ENCODE results near the gene DIPK1A.

DNA sequence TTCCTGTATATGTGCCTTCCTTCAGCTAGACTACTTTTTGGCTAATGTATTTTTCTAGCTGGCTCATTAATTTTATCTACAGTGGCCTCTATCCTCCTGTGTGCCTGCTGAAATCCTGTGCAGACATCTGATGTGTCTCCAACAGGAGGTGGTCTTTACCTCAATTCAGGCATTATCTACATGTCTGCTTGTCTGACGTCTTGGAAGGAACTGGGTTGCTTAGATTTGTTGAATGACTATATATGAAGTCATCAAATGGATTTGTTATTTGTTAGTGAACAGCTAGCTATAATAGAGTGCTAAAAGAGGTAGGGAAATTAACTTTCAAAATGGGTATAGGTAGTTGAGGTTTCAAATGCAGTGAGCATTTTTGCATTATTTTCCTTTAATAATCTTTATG is 122.7 kb downstream of the DIPK1A start:
- no peak for TF ChIP-seq CTCF (IDR thresholded peaks at IDR 0.05)
- no peak for TF ChIP-seq POLR2AphosphoS5 (IDR thresholded peaks at IDR 0.05; ENCODE audit: low read depth, low read length)
- TF ChIP-seq, protein P1, sequence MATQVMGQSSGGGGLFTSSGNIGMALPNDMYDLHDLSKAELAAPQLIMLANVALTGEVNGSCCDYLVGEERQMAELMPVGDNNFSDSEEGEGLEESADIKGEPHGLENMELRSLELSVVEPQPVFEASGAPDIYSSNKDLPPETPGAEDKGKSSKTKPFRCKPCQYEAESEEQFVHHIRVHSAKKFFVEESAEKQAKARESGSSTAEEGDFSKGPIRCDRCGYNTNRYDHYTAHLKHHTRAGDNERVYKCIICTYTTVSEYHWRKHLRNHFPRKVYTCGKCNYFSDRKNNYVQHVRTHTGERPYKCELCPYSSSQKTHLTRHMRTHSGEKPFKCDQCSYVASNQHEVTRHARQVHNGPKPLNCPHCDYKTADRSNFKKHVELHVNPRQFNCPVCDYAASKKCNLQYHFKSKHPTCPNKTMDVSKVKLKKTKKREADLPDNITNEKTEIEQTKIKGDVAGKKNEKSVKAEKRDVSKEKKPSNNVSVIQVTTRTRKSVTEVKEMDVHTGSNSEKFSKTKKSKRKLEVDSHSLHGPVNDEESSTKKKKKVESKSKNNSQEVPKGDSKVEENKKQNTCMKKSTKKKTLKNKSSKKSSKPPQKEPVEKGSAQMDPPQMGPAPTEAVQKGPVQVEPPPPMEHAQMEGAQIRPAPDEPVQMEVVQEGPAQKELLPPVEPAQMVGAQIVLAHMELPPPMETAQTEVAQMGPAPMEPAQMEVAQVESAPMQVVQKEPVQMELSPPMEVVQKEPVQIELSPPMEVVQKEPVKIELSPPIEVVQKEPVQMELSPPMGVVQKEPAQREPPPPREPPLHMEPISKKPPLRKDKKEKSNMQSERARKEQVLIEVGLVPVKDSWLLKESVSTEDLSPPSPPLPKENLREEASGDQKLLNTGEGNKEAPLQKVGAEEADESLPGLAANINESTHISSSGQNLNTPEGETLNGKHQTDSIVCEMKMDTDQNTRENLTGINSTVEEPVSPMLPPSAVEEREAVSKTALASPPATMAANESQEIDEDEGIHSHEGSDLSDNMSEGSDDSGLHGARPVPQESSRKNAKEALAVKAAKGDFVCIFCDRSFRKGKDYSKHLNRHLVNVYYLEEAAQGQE (IDR thresholded peaks at IDR 0.05; ENCODE audit: insufficient read depth in 1 of 2, low read depth in 2 of 2, low read length in 1 of 2): no peak
- TF ChIP-seq SIN3A (IDR thresholded peaks at IDR 0.05; ENCODE audit: borderline replicate concordance, insufficient read depth, low read depth, low read length): no peak
- no peak for TF ChIP-seq TCF7L2 (IDR thresholded peaks at IDR 0.05; ENCODE audit: low read depth, low read length)

Measured in Panc1 (cell line).